Stimulated activated CD4-positive, alpha-beta T cell treated with anti-CD3 and anti-CD28 coated beads, Interleukin-4, amount 100 ng/mL, for 24 hours (primary cell): ENCODE measurements around the gene NCOA3.

ENCODE experiments used
- DNase-seq: peaks from one replicate; pipeline ENCODE4 v3.0.0-alpha.2; 2020

Gene NCOA3

GRCh38 chr20:47687095-47687987, 185.7 kb downstream of the NCOA3 start:
- no peak for DNase-seq

- no peak for DNase-seq
Measured at GRCh38 chr20:47688385-47689381, 187.0 kb downstream of the NCOA3 start.

- no peak for DNase-seq
Measured at GRCh38 chr20:47689731-47690130, 188.0 kb downstream of the NCOA3 start.

GRCh38 chr20:47691625-47692024, 189.9 kb downstream of the NCOA3 start:
- DNase-seq: no peak

- no peak for DNase-seq
Measured at GRCh38 chr20:47694021-47694818, 192.5 kb downstream of the NCOA3 start.

- no peak for DNase-seq
Measured at GRCh38 chr20:47696856-47697255, 195.2 kb downstream of the NCOA3 start.

GRCh38 chr20:47698142-47698541, 196.5 kb downstream of the NCOA3 start:
- no peak for DNase-seq

- DNase-seq: no peak
Measured at GRCh38 chr20:47699818-47700217, 198.1 kb downstream of the NCOA3 start.

- no peak for DNase-seq
Measured at GRCh38 chr20:47700327-47700726, 198.6 kb downstream of the NCOA3 start.

GRCh38 chr20:47701612-47702011, 199.9 kb downstream of the NCOA3 start:
- DNase-seq: no peak

- no peak for DNase-seq
Measured at GRCh38 chr20:47703748-47704147, 202.1 kb downstream of the NCOA3 start.

GRCh38 chr20:47704746-47705496, 203.2 kb downstream of the NCOA3 start:
- no peak for DNase-seq

GRCh38 chr20:47705497-47705856, 203.8 kb downstream of the NCOA3 start:
- DNase-seq: no peak

- DNase-seq: no peak
Measured at GRCh38 chr20:47706345-47706744, 204.7 kb downstream of the NCOA3 start.
